ENCODE data around the gene ADAM19.
A peak's percentile ranks its signal among the peaks of the same experiment; 100 is the strongest.
"Not testable (repeated sequence)": the region's sequence is repeated elsewhere in the genome, so short reads cannot be mapped to it uniquely, and the experiment has no call there.

Gene ADAM19

DNA sequence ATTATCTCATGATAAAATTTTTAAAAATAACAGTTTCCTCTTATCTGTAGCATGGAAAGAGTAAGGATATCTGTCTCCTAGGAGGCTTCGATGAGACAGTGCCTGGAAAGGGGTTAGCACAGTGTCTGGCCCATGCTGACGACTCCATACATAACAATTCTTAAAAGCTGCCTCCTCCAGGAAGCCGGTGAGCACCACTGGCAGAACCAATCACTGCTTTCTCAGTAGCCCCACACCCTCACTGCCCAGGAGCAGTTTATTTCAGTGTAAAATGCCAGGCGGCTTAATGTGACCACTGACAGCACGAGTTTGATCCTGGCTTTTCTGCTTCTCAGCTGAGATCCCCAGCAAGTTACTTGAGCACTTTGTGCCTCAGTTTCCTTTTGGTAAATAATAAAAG is 116.7 kb downstream of the ADAM19 start:
- DNase-seq, result no peak

DNA sequence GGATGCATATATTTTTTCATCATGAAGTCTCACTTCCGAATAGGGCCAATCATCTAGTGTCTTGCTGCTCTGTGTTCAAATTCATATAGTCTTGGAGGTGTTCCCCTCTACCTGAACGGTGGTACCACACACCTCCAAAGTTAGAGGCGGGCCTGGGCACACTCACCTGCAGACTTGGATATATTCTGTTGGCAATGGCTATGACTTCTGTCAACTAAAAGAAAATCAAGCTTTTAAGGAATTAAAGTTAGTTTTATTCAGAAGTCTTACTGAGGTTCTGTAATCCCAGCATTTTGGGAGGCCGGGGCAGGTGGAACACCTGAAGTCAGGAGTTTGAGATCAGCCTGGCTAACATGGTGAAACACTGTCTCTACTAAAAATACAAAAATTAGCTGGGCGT is 118.2 kb downstream of the ADAM19 start:
- no peak for DNase-seq

DNA sequence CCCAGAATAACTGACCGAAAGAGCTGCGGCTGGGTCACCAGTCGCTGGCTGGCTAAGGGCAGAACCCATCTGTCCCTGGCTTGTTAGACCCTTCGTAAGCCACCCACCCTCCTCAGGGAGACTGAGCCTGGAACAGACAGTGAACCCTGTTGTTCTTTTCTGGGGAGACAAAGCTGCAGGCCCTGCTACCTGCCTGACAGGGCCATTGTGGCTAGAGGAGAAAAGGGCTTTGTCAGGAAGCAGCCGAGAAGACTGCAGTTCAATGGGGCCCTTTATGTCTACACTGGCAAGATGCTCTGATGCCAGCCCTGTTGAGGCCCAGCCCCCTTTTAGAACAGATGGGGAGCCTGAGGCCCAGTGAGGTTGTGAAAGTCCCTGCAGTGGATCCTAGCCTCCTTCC is 119.3 kb downstream of the ADAM19 start:
- no peak for DNase-seq

DNA sequence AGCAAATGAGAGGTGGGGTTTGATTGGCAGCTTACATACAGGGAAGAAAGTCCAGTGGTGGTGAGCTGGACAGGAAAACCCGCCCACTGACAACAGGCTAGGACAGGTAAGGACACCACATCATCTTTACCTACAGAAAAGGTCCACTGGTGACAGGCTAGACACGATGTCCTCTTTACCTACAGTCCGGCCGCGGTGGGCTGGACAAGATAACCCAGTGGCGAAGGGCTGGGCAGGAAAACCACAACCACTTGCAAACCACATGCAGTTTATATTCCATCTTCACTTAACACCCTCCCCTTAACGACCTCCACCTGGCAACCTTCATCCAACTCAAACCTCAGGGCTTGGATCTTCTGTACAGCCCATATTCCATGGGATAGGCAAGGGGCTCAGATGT is 120.5 kb downstream of the ADAM19 start:
- DNase-seq, result no peak

DNA sequence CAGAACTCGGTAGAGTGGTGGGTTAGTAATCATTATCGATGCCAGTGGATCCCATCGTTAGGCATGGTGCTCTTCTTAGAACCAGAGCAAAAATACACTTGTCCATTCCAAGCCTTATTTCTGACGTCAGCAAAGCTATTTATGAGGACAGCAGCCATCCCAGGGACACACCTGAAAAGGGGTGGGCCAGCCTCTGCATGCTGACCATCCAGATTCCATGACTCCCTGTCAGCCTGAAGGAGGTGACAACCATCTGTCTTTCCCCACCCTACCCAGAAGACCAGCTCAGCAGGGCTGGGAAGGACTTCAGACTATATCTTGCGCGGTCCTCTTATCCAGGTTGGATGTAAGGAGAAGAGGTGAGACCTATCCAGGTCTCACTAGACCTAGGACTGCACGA is 121.3 kb downstream of the ADAM19 start:
- DNase-seq, result no peak

DNA sequence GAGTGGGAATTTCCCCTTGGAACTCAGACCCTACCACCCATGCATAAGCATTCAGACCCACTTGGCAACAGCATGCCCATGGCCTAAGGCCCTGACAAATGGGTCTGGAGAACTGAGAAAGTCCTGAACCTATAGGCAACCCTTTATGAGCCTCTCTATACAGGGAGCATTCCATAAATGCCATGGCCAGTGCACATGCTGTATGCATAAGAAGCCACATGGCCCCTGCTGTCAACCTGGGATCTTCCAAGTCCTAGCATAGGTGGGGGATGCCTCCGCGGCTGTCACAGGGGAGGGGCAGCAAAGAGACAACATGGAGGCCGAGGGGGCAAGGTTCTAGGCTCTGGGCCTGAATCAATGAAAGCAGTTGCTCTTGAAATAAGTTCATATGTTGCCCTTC is 123.8 kb downstream of the ADAM19 start:
- DNase-seq, result no peak

DNA sequence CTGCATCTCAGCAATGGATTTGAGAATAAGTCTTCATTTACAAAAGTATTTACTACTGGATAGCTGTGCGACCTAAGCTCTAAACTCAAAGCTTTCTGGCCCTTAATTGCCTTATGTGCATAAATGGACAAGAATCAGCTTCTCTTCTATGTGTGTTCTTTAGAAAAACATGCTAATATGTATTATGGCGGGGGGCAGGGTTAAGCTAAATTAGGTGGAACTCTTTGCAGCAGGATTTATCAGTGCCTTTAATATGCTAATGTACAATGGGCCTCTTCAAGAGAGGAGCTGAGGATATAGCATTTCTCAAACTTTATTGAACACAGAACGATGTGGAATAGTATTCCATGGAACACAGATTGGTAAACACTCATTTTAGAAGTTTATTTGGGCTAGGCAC is 125.6 kb downstream of the ADAM19 start:
- no peak for DNase-seq

DNA sequence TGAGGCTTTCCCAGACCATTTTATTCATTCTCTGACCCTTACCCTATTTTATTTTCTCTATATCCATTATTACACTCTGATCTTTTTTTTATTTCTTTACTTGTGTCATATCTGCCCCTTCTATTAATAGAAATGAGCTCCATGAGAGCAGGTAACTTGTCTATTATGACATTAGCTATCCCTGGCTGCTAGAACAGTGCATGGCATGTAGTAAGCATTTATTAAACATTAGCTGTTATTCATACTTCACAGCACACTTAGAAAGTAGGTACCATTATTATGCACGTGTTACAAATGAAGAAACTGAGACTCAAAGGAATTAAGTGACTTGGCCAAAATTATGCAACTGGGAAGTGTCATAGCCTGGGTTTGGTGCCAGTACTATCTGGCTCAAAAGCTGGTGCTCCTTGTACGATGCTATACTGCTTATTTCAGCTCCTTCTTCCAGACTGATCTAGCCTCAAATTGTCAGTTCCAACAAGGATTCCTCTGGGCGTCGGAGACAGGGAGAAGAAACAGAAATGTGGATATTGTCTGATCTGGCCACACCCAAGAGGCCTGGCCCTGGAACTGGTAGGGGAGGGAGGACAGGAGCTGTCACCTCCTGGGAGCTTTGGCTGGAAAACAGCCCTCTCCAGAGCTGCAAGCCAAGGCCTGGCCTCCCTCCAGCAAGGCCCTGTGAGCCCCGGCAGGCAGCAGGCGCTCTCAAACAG is 126.4 kb downstream of the ADAM19 start:
- peak; percentile 6 for DNase-seq

DNA sequence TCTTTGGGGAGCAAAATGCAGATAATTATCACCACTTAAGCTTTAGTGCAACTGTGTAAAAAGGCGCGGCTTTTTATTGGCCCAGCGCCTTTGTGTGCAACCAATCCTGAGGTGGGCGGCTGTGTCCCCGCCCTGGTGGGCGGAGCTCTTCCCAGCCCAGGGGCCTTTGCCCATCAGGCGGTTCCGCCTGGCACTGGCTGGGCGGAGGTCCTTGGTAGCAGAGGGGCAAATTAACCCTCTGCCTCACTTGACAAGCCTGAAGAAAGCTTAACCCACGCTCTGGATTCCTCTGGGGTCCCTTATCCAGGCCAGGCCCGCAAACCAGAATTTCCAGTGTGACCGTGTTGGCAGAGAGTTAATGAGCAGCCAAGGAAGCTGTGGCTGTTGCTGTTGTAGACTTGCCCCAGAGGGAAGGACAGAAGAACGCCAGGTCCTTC is 128.4 kb downstream of the ADAM19 start:
- no peak for DNase-seq

DNA sequence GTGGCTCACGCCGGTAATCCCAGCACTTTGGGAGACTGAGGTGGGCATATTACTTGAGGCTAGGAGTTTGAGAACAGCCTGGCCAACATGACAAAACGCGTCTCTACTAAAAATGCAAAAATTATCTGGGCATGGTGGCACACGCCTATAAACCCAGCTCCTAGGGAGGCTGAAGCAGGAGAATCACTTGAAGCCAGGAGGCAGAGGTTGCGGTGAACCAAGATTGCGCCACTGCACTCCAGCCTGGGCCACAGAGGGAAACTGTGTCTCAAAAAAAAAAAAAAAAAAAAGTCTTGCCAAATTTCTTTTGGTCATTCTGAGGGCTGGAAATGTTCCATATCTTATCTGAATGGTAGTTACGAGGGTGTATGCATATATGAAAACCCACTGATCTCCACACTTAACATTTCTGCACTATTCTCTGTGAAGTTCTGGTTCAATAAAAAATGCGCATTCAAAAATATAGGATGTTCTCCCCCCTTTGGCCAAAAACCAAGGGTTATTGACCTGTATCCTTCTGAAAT is 129.1 kb downstream of the ADAM19 start:
- DNase-seq, result no peak

DNA sequence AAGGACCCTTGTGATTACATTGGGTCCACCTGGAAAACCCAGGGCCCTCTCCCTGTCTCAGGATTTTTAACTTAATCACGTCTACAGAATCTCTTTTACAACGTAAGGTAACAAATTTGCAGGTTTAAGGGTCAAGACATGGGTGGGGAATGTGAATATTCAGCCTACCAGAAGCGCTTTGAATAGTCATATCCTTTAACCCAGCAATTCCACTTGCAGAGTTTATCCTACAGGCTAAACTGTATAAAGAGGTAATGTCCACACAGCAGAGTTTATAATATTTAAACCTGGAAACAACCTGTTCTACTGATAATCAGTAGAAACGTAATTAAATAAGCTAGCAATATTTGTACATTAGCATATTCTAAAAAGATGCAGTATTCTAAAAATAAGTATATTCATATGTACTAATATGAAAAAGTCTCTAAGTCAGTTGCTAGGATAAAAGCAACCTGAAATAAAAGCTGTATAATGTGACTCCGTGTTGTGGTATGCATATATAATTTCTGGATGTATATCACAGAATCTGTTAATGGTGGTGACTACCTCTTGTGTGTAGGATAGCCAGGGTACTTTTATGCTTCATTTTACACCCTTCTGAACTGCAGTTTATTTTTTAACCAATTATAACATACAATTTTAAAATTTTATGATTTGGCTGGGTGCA is 129.7 kb downstream of the ADAM19 start:
- DNase-seq, result no peak

DNA sequence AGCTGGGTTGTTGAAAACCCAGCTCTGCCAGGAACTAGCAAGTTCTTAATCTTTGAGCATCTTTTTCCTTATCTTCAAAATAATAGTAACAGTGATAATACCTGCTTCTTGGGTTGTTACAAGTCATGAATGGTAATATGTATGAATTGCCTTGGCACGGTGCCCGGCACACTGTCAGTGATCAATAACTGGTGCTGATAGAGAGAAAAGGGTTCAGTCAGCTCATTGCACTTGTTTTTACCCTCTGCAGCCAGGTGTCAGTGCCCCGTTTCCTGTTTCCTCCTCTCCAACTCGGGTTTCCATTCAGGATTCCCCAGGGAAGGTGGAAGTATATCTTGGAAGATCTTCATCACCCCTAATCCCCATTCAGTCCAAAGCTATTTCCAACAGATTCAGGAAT is 131.4 kb downstream of the ADAM19 start:
- no peak for DNase-seq

DNA sequence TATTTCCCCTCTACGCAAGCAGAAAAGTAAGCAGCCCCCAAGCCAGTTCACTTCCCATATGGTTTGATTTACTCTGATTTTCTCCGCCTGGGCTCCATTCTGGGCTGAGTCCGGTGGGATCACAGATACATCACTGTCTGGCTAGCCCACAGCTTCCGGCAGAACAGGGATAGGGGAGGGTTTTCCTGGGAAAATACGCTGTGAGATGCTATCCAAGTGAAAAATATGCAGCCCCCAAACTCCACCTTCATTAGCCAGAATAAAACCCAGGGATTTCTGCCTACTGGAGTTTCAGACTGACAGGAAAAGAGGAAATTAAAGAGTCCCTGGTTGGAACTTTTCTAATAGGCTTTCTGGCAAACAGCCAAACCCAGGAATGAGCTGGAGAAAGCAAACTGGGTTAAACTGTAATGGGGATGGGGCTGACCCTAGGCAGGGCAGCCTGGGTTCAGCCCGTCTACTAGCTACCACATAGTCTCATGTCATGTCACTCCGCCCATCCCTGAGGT is 132.5 kb downstream of the ADAM19 start:
- DNase-seq, result peak; percentile 50

DNA sequence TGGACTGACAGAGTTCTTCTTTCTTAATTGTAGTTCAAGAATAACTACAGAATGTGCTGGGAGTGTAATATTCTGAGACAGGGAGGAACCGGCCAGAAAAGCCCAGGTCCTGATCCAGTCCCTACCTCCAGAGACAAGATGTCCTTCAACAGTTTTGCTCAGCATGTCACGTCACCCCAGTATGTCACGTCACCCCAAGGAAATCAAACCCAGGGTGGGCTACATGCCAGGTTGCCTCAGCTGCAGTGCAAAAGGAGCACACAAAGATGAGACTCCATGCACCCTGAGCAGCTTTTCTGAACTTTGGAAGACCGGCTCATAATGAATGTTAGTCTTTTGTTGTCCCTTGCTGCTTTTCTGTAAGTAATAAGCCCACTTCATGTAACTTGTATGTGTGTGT is 141.5 kb downstream of the ADAM19 start:
- no peak for DNase-seq

DNA sequence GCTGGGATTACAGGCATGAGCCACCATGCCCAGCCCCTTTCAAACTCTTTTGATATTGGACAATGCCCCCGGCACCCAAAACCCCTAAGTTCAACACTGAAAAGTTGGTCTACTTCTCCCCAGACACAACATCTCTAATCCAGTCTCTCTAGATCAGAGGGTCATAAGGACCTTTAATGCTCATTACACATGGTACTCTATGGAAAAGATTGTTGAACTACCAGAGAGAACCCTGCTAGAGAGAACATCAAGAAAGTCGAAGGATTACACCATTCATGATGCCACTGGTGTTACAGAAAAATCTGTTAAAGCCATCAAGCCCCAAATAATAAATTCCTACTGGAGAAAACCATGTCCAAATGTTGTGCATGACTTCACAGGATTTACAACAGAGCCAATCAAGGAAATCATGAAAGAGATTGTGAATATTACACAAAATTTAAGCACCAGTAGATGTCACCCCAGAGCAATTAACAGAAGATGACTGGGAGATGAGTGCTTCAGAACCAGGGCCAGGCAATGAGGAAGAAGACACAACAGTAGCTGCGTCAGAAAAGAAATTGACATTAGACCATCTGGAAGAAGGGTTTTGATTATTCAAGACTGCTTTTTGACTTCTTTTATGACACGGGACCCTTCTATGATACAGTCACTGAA is 143.9 kb downstream of the ADAM19 start:
- DNase-seq, result peak; percentile 16

DNA sequence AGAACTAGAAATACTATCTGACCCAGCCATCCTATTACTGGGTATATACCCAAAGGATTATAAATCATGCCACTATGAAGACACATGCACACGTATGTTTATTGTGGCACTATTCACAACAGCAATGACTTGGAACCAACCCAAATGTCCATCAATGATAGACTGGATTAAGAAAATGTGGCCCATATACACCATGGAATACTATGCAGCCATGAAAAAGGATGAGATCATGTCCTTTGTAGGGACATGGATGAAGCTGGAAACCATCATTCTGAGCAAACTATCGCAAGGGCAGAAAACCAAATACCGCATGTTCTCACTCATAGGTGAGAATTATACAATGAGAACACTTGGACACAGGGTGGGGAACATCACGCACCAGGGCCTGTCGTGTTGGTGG is 145.7 kb downstream of the ADAM19 start:
- not testable (repeated sequence) for DNase-seq

Data from NCI-H1105 treated with DMSO at 0.1 percent for 48 hours (cell line).